GM19372 (cell line): ENCODE results near the gene TENM3.

ENCODE experiments used
- ATAC-seq: cut with Tn5 transposase; IDR thresholded peaks from one replicate; pipeline ENCODE4 v1.9.1; 2021; ENCODE audit warnings: mild to moderate bottlenecking, low read depth, moderate library complexity; ENCODE audit not compliant: unreplicated experiment

TENM3 gene

GRCh38 chr4:182699795-182700194 is 456.6 kb downstream of the TENM3 start:
- ATAC-seq, result no peak

GRCh38 chr4:182700362-182701160 is 457.4 kb downstream of the TENM3 start:
- ATAC-seq, result no peak

GRCh38 chr4:182704077-182704476 is 460.9 kb downstream of the TENM3 start:
- no peak for ATAC-seq

- ATAC-seq, result no peak
These were observed 461.7 kb downstream of the TENM3 start for GRCh38 chr4:182704948-182705347.

- no peak for ATAC-seq
These were observed 462.2 kb downstream of the TENM3 start for GRCh38 chr4:182705389-182705788.

GRCh38 chr4:182711211-182711610 is 468.0 kb downstream of the TENM3 start:
- ATAC-seq, result no peak

GRCh38 chr4:182715548-182715947 is 472.3 kb downstream of the TENM3 start:
- ATAC-seq, result no peak

GRCh38 chr4:182716192-182716591 is 473.0 kb downstream of the TENM3 start:
- ATAC-seq, result no peak

- no peak for ATAC-seq
These were observed 474.8 kb downstream of the TENM3 start for GRCh38 chr4:182717788-182718583.

GRCh38 chr4:182724414-182724813 is 481.2 kb downstream of the TENM3 start:
- ATAC-seq, result no peak

- no peak for ATAC-seq
These were observed 486.3 kb downstream of the TENM3 start for GRCh38 chr4:182729516-182729915.

GRCh38 chr4:182730791-182731190 is 487.6 kb downstream of the TENM3 start:
- ATAC-seq, result no peak

- no peak for ATAC-seq
These were observed 493.0 kb downstream of the TENM3 start for GRCh38 chr4:182736207-182736606.

GRCh38 chr4:182738283-182739047 is 495.3 kb downstream of the TENM3 start:
- no peak for ATAC-seq

- no peak for ATAC-seq
These were observed 497.1 kb downstream of the TENM3 start for GRCh38 chr4:182740256-182740655.

- ATAC-seq, result no peak
These were observed 497.9 kb downstream of the TENM3 start for GRCh38 chr4:182741054-182741453.

GRCh38 chr4:182741914-182742313 is 498.7 kb downstream of the TENM3 start:
- no peak for ATAC-seq

GRCh38 chr4:182743815-182744214 is 500.6 kb downstream of the TENM3 start:
- ATAC-seq, result no peak

- ATAC-seq, result no peak
These were observed 502.0 kb downstream of the TENM3 start for GRCh38 chr4:182745237-182745636.

GRCh38 chr4:182746876-182747275 is 503.7 kb downstream of the TENM3 start:
- no peak for ATAC-seq

GRCh38 chr4:182748283-182748682 is 505.1 kb downstream of the TENM3 start:
- no peak for ATAC-seq
